SK-N-DZ (cell line): ENCODE data around the gene UFL1. TPM values are rescaled to one million over a fixed set of nuclear protein-coding genes. Genes with fewer than 3 reads are reported as not detected.
"Not testable (repeated sequence)": the region's sequence is repeated elsewhere in the genome, so short reads cannot be mapped to it uniquely, and the experiment has no call there.

Experiments used
- DNase-seq: peaks from one replicate; pipeline ENCODE4 v3.0.0-alpha.2; 2015; ENCODE audit warnings: low spot score
- polyA plus RNA-seq, 2 experiments: library from polyadenylated mRNA; depleted of rRNA; stranded (reverse); fragments of >200 nt; gene quantifications; 2 replicates each; pipeline ENCODE4 v1.2.3, GENCODE V29; 2014

The UFL1 gene
- 11.0 and 12.1 TPM in 2 replicates for polyA plus RNA-seq (2014; cell fraction: cytosol; rRNA removed)
- 20.0 and 23.6 TPM in 2 replicates for polyA plus RNA-seq (2014; cell fraction: nucleus; rRNA removed)

DNA sequence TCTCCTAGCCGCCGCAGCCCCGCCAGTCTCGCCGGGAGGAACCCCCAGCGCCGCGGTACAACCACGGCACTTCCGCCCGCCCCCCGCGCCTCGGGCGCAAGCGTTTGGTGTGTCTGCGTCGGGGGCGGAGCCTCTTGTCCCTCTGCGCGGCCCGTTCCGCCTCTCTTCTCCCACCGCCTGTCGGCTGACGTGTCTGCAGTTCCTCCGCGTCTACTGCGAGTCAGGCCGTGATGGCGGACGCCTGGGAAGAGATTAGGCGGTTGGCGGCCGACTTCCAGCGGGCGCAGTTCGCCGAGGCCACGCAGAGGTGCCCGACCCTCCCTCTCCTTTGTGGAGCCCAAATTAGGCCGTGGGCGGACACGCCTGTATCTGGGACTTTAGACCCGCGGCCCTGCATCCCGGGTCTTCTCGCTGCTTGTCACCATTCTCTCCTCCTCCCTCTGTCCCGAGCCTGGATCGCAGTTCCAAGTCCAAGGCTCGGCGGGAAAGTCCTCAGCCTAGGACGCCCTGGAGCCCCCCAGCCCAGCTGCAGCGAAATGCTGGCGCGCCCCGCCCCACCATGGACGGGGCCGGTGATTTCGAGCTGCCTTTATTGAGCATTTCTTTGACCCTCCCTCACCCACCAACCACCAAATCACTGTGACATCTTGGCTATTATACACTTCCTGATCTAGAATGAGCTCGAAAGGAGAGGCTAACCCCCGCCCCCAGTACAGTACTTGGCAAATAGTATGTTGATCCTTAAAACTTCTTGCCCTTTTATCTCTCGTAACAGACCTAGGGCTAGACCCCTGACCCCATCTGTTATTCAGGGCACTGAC lies at the start of gene UFL1:
Gene UFL1 (plus strand): TSS at position 163 of the 821 bp plus-strand sequence. CDS start 68 bp downstream, at position 231.
- DNase-seq: peak; percentile 94

DNA sequence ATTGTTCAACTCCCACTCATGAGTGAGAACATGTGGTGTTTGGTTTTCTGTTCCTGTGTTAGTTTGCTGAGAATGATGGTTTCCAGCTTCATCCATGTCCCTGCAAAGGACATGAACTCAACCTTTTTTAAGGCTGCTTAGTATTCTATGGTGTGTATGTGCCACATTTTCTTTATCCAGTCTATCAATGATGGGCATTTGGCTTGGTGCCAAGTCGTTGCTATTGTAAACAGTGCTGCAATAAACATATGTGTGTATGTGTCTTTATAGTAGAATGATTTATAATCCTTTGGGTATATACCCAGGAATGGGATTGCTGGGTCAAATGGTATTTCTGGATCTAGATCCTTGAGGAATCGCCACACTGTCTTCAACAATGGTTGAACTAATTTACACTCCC lies 49.3 kb upstream of the UFL1 start:
- DNase-seq: not testable (repeated sequence)

DNA sequence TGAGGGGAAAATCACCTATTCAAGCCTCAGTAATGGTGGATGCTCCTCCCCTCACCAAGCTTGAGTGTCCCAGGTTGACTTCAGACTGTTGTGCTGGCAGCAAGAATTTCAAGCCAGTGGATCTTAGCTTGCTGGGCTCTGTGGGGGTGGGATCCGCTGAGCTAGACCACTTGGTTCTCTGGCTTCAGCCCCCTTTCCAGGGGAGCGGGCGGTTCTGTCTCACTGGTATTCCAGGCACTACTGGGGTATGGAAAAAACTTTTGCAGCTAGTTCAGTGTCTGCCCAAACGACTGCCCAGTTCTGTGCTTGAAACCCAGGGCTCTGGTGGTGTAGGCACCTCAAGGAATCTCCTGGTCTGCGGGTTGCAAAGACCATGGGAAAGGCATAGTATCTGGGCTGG lies 42.9 kb upstream of the UFL1 start:
- DNase-seq: no peak

DNA sequence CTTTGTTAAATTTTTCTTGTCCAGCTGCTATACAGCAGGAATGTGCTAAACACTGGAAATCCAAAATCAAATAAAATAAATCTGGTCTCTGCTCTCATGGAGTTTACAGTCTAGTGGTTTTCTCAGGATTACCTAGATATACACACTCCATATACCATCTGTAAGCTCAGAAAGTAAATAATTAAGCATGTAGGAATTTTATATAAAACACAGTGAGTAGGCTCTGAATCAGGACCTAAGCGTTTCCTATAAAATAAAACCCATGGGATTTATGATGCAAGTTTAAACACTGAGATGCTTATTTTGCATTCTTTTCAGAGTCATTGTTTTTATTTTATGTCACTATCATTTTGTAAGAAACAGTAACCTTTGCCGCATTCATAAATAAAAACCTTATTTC lies 29.7 kb upstream of the UFL1 start:
- no peak for DNase-seq

DNA sequence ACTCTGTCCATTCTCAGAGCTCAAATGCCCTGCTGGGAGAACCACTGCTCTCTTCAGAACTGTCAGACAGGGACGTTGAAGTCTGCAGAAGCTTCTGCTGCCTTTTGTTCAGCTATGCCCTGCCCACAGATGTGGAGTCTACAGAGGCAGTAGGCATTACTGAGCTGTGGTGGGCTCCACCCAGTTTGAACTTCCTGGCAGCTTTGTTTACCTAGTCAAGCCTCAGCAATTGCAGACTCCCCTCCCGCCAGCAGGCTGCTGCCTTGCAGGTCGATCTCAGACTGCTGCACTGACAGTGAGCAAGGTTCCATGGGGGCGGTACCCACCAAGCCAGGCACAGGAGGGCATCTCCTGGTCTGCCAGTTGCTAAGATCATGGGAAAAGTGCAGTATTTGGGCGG lies 21.8 kb upstream of the UFL1 start:
- DNase-seq: no peak

DNA sequence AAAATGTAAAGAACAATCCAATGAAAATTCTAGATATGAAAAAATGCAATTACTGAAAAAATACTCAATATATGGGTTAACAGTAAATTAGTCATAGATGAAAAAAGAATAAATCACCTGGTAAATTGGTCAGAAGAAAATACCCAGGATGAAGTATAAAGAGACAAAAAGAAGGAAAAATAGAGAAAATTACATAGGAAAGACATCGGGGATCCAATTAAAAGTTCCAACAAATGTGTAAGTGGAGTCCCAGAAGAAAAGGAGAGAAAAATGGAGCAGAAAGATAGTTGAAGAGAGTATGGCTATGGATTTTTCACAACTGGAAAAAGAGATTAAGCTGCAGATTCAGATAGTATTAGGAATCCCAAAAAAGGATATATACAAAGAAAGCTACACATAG lies 18.7 kb upstream of the UFL1 start:
- DNase-seq: no peak

DNA sequence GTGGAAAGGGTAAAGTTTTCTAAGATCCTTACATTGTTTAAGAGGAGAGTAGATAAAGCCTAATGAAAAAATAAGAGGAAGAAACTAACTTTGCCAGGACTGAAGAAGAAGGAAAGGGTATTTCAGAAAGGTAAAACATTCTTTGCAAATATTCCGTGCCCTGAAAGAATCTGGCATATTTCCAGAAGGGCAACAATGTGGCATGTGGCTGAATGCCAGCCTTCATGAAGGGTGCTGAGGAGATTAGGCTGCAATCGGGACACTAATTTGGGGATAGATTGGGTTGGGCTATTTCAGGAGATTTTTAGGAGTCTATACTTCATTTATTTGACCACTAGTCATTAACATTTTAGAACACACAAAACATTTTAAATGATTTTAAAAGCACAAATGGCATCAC lies 16.2 kb upstream of the UFL1 start:
- no peak for DNase-seq

DNA sequence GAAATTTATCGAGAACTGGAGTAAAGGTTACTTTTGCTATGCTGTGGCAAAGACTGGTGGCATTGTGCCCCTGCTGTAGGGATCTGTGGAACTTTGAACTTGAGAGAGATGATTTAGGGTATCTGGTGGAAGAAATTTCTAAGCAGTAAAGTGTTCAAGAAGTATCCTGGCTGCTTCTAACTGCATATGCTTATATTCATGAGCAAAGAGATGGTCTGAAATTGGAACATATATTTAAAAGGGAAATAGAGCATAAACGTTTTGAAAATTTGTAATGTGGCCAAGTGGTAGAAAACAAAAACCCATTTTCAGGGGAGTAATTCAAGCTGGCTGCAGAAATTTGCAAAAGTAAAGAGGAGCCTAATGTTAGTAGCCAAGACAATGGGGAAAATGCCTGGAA lies 12.3 kb upstream of the UFL1 start:
- no peak for DNase-seq

DNA sequence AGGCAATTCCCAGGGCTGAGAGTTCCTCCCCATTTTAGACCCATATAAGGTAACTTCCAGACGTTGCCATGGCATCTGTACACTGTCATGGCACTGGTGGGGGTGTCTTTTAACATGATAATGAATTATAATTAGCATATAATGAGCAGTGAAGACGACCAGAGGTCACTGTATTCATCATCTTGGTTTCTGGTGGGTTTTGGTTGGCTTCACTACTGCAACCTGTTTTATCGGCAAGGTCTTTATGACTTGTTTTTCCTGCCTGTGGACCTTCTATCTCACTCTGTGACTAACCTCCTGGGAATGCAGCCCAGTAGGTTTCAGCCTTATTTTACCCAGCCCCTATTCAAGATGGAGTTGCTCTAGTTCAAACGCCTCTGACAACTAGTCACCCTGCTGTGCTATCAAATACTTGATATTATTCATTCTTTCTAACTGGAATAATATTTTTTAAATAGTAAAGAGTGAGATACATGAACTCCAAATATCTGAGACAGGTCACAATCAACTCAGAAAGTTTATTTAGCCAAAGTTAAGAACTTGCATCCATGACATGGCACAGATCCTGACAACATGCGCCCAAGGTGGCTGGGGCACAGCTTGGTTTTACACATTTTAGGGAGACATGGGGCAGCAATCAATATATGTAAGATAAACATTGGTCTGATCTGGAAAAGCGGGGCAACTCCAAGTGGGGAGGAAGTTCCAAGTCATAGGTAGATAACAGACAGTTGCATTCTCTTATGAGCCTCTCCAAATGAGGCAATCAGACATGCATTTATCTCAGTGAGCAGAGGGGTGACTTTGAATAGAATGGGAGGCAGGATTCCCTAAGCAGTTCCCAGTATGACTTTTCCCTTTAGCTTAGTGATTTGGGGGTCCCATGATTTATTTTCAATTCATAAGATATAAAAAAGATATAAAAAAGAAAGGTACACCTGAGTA lies 1.2 kb upstream of the UFL1 start:
- DNase-seq: peak; percentile 7

DNA sequence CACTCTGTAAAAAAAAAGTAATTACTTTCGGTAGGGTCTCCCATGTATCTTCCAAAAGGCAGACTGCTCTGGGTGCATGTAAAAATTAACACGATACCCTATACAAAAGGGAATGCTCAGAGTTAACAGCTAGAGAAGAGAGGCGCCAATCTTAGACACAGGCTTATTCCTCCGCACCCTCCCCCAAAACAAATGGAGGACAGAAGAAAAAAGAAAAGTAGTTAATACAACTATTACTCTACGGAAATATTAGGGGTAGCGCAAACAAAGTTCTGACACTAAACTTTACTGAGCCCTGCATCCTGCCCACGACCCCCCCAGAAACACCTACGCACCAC lies 331 bp upstream of the UFL1 start:
- DNase-seq: no peak

DNA sequence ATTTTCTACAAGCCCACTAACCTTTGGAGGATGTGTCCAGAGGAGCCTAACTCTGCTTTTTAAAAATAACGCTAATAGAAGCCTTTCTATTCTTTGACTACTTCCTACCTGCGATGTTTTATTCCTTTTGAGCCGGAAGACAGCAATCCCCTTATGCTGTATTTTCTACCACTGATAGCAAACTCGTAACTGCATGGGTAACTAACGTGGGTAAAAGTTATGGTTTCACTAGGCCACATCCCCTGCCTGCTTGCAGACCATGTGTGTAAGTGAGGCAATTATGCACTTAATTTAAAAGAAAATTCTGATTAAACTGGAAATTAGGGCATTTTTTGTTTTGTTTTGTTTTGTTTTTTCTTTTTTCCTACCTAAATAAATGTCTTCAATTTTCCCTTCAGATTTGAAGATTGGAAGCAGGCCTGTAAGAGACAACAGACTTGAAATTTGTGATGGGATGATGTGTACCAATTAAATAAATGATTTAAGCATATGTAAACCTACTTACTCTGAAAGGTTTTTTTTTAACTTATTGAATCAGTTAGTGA lies 931 bp downstream of the UFL1 start:
- peak; percentile 21 for DNase-seq

DNA sequence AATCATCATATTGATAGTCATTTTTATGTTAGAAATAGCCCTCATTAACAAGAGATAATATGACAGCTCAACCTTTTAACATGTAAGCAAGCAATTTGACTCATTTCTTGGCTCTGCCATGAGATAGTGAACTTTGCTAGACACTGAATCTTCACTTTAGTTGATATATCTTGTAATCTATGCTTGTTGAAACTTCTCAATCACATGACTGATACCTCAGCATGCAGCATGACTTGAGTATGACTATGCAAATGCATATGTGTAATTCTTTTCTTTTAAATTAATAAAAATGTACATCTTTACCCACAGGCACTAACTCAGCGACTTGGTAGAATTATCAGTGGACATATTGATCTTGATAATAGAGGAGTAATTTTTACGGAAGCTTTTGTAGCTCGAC lies 6.6 kb downstream of the UFL1 start:
- DNase-seq: no peak

DNA sequence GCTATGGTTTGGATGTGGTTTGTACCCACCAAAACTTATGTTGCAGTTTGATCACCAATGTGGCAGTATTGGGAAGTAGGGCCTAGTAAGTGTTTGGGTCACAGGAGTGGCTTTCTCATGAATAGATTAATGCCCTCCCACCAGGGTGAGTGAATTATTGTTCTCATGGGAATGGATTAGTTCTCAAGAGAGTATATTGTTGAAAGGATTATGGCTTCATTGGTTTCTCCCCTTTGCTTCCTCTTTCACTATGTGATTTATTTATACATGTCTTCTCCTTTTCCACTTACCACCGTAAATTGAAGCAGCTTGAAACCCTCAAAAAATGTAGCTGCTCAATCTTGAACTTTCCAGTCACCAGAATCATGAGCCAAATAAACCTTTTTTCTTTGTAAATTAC lies 10.8 kb downstream of the UFL1 start:
- no peak for DNase-seq

DNA sequence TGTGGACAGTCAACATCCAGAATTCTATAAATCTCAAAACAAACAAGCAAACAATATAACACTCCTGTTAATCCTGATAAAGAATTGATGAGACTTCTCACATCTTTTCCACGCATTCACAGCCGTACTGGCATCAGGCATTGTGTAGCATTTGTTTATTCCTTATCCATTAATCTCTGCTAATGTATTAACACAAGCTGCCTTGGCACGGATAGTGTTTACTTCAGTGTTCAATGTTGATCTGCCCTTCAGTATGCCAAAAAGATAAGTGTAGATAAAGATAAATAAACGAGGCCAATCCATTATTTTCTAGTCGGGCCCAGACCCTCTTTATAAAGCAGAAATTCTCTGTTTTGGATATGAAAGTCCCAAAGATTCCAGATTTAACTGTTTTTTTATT lies 16.1 kb downstream of the UFL1 start:
- DNase-seq: no peak

DNA sequence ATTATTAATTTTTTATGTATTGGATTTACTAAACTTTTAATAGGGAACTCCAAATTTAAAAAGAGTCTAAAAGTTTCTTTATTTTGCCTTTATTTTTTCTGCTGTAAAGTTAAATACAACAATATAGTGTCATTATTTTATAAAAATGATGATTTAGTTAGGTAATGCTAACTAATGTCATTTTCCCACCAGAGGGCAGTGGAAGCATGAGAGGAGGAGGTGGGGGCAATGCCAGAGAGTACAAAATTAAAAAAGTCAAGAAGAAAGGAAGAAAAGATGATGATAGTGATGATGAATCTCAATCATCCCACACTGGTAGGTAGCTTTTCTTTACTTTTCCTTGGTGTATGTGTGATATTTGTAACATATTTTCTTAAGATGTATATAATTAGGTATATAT lies 21.1 kb downstream of the UFL1 start:
- no peak for DNase-seq

DNA sequence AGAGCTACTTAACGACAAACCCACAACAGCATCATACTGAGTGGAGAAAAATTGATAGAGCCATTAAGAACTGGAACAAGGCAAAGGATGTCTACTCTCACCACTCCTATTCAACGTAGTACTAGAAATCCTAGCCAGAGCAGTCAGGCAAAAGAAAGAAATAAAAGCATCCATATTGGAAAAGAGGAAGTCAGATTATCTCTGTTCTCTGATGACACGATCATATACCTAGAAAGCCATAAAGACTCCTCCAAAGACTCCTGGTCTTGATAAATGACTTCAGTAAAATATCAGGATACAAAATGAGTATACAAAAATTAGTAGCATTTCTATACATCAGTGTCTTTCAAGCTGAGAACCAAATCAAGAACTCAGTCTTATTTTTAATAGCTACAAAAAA lies 24.3 kb downstream of the UFL1 start:
- DNase-seq: no peak

DNA sequence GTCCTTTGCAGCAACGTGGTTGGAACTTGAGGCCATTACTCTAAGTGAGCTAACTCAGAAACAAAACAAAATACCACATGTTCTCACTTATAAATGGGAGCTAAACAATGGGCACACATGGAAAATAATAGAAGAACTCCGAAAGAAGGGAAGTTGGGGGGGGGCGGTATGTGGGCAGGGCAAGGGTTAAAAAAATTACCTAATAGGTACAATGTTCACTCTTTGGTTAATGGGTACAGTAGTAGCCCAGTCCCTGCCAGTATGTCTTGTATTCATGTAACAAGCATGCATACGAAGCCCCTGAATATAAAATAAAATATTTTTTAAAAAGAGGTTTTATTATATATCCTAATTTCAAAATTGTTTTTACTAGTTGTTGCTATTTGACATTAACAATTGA lies 26.0 kb downstream of the UFL1 start:
- DNase-seq: no peak

DNA sequence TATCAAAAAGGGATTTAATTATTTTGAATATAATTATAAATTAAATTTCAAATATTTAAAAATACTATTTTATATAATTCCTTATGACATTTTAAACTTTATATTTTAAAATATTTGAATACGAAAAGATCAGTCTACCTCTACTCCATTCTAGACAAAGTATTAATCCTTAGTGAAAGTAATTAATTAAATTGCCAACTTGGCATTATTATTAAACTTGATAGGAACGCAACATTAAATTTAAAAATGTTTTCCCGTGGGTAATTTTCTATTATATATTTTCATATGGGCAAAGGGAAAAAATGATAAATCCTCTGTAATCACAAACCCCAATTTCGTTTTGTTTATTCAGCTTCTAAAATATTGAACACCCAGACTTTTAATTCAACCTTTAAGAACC lies 33.0 kb downstream of the UFL1 start:
- no peak for DNase-seq

DNA sequence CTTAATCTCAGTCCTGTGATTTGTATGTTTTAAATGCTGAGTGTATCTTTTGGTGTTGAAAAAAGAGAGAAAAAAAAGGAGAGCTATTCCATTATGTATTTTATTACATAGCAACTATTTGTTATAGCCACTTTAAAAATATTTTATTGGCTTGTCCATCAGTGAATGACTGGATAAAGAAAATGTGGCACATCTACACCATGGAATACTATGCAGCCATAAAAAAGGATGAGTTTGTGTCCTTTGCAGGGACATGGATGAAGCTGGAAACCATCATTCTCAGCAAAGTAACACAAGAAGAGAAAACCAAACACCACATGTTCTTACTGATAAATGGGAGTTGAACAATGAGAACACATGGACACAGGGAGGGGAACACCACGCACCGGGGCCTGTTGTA lies 38.1 kb downstream of the UFL1 start:
- not testable (repeated sequence) for DNase-seq

DNA sequence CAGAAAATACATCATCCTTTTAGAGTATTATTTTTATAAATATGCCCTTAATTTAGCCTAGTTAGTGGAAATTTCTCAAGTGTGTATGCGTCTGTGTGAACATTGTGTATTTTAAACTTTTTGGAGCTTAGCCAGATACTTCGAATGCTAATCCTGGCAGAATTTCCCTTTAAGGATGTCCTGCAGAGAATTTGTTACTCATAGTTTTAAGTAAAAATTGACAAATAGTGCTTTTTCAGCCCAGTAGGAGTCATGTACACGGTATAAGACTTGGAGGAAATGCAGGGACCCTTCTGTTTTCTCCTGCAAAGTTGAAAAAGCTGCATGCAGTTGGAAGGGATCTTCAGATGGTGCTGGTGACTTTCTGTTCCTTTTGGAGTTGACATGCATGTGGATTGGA lies 41.3 kb downstream of the UFL1 start, which contains the start of gene FHL5:
Gene FHL5 (plus strand): TSS at position 243 of the 400 bp plus-strand sequence. CDS start 40,486 bp downstream, outside the sequence.
- DNase-seq: no peak

DNA sequence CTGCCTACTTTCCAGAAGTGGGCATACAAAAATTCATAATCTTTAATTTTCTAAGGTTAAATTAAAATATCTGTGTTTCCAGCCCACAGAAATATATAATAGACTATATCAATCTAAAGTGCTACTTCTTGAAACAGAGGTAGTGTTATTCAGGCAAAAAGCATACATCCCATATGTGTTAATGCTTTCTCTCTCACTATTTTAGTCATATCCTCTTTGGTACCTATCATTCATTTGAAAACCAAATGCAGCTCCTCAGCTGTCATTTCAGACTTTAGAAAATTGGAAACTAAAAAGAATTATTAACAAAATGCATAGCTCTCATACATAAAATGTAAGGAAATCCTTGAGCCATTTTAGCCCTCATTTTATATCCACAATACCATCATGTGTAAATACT lies 42.2 kb downstream of the UFL1 start:
- no peak for DNase-seq

DNA sequence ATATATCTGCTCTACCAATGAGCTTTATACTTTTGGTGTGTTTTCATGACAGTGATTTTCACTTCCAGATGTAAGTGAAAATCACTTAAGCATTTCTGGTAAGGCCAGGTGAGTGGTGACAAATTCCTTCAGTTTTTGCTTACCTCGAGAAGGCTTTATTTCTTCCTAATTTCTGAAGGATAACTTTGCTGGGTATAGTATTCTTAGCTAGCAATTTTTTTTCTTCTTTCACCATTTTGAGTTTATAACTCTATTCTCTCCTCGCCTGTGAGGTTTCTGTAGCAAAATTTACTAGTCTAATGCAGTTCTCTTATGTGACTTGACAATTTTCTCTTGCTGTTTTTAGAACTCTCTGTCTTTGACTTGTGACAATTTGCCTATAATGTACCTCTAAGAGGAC lies 48.4 kb downstream of the UFL1 start:
- DNase-seq: no peak
